Spleen (tissue), 7 donors: ENCODE data around the gene FAM171A1.

Experiments used
- POLR2AphosphoS5 ChIP-seq, 3 donors: sonication (generic); formaldehyde crosslinking; IDR thresholded peaks; one replicate each; pipeline ENCODE4 v1.5.1; 2017; ENCODE audit warnings: antibody characterized with exemption in 3 of 3
- TF ChIP-seq, protein P1 (sequence below), 11 experiments: fragments of 200-600 bp in 7 of 11; fragments of 450-650 bp in 4 of 11; sonication (generic) in 4 of 11; IDR thresholded peaks in 8 of 11; conservative IDR thresholded peaks in 3 of 11; 1 replicate in 7 of 11; 2 replicates in 4 of 11; pipeline versions ENCODE4 v1.4.0 to v1.8.0; 2016 to 2021; ENCODE audit warnings: antibody characterized with exemption in 11 of 11, inconsistent platforms in 4 of 11, mild to moderate bottlenecking in 1 of 11
- donor health status: DM: no; HTN: no; CAD: no; lungs with moderate emphysema.
- donor health status: DM: no; HTN: no; CAD: no.
- donor health status: DM: no; HTN: no; CAD: no.

DNA sequence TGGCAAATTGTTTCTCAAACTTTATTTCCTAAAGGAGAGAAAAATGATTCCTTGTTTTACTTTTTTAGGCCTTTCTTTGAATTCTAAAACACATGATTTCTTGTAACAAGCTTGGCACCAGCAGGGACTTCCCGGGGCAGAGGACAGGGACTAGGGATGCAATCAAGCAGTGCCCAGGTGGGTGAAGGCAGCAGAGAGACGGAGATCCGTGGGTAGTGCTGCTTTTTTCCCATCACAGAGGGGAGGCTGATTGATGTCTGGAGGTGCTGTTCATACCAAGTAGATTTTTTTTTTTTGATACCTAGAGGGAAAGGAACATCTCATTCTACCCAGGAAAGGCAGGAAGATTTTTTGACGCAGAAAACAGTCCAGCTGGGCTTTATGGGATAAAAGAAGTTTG lies 91.9 kb downstream of the FAM171A1 start:
- TF ChIP-seq, protein P1, sequence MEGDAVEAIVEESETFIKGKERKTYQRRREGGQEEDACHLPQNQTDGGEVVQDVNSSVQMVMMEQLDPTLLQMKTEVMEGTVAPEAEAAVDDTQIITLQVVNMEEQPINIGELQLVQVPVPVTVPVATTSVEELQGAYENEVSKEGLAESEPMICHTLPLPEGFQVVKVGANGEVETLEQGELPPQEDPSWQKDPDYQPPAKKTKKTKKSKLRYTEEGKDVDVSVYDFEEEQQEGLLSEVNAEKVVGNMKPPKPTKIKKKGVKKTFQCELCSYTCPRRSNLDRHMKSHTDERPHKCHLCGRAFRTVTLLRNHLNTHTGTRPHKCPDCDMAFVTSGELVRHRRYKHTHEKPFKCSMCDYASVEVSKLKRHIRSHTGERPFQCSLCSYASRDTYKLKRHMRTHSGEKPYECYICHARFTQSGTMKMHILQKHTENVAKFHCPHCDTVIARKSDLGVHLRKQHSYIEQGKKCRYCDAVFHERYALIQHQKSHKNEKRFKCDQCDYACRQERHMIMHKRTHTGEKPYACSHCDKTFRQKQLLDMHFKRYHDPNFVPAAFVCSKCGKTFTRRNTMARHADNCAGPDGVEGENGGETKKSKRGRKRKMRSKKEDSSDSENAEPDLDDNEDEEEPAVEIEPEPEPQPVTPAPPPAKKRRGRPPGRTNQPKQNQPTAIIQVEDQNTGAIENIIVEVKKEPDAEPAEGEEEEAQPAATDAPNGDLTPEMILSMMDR (IDR thresholded peaks at IDR 0.05 in 8 of 11, conservative IDR thresholded peaks at IDR 0.05 in 3 of 11): no peak
- TF ChIP-seq POLR2AphosphoS5 (IDR thresholded peaks at IDR 0.05): no peak
